Measurements from ENCODE around the gene GPR171. TPM values are rescaled to one million over a fixed set of nuclear protein-coding genes. Genes with fewer than 3 reads are reported as not detected.
"Not testable (repeated sequence)": the region's sequence is repeated elsewhere in the genome, so short reads cannot be mapped to it uniquely, and the experiment has no call there.

Gene GPR171
- total and polyA plus RNA-seq, 2 donors (not counting 3 experiments of a cell fraction or from before 2014, with no cell fraction given) = not detected

DNA sequence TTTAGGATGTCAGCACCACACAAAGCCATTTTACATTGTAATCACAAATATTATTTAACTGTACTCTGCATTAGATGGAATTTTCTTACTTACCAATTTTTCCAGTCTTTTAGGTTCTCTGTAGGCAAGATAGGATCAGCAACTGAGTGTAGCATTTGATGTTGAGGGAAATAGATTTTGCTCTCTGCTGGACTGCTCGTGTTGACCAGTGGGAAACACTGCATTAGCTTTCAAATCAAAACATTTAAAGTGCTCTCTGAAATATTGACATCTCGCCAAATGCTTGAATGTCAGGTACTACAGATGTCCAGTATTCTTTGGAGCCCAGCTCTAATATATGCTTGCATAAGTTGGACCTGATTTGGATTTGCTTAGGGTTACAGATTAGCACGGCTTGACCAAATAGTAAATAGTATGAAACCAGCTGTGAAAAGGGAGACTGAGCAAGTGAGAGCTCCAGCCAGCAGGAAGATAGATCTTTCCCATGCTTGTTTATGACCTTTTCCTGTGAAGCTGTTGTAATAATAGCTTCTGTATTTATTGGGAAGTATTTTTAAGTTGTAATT, 45.8 kb upstream of the GPR171 start:
- Histone ChIP-seq H3K4me1 (ENCODE audit: control insufficient read depth, extremely low read depth, insufficient read depth, low read length) (no peaks in the 10 kb centered on the region), H3K36me3 (ENCODE audit: control insufficient read depth in 2 of 2, extremely low read depth in 1 of 2, insufficient read depth in 2 of 2, low read length in 2 of 2) (no peaks in the 10 kb centered on the region), H3K4me3 (replicated peaks in 1 of 3; ENCODE audit: insufficient read depth in 1 of 3, low read depth in 1 of 3, low read length in 3 of 3) (no peak overlapping the region), H3K9me3 (replicated peaks; ENCODE audit: control insufficient read depth, insufficient read depth, low read length) (no peaks in the 10 kb centered on the region), H4K20me1 (replicated peaks; ENCODE audit: control insufficient read depth, extremely low read depth, insufficient read depth, low read length) (no peaks in the 10 kb centered on the region), H3K4me2 (ENCODE audit: insufficient read depth, low read length) (no peak overlapping the region), H2AFZ (ENCODE audit: low read depth, low read length) (no peak overlapping the region), H3K9ac (replicated peaks; ENCODE audit: extremely low read depth, insufficient read depth, low read length) (no peak overlapping the region), H3K27ac (ENCODE audit: insufficient read depth, low read depth, low read length) (no peak overlapping the region), H3K27me3 (ENCODE audit: control insufficient read depth in 2 of 2, insufficient read depth in 2 of 2, low read length in 2 of 2) (peaks cover 2% of the 10 kb centered on the region in 2 experiments), H3K79me2 (ENCODE audit: control insufficient read depth, insufficient read depth, low read length) (no peaks in the 10 kb centered on the region), H3K9me1 (replicated peaks; ENCODE audit: control insufficient read depth, extremely low read depth, insufficient read depth, low read length) (no peaks in the 10 kb centered on the region)
- DNase-seq (ENCODE audit: low read depth, low spot score) = no peak
- no peak for FAIRE-seq
- TF ChIP-seq MYC (IDR thresholded peaks at IDR 0.05; ENCODE audit: low read depth, low read length) (no peak), GATA2 (IDR thresholded peaks at IDR 0.05; ENCODE audit: insufficient read depth, insufficient read length, low read depth, low read length) (no peak), JUN (IDR thresholded peaks at IDR 0.05; ENCODE audit: borderline replicate concordance, insufficient read depth, insufficient read length, low read depth) (no peak), POLR2AphosphoS5 (IDR thresholded peaks at IDR 0.05; ENCODE audit: insufficient read depth, low read depth, low read length) (no peak), EZH2 (IDR thresholded peaks at IDR 0.05; ENCODE audit: borderline replicate concordance, low read depth, low read length, severe bottlenecking) (no peak), FOS (IDR thresholded peaks at IDR 0.05; ENCODE audit: borderline replicate concordance, insufficient read depth, low read length) (no peak), POLR2A (IDR thresholded peaks at IDR 0.05; ENCODE audit: low read depth, low read length) (no peak)
- TF ChIP-seq, protein P1, sequence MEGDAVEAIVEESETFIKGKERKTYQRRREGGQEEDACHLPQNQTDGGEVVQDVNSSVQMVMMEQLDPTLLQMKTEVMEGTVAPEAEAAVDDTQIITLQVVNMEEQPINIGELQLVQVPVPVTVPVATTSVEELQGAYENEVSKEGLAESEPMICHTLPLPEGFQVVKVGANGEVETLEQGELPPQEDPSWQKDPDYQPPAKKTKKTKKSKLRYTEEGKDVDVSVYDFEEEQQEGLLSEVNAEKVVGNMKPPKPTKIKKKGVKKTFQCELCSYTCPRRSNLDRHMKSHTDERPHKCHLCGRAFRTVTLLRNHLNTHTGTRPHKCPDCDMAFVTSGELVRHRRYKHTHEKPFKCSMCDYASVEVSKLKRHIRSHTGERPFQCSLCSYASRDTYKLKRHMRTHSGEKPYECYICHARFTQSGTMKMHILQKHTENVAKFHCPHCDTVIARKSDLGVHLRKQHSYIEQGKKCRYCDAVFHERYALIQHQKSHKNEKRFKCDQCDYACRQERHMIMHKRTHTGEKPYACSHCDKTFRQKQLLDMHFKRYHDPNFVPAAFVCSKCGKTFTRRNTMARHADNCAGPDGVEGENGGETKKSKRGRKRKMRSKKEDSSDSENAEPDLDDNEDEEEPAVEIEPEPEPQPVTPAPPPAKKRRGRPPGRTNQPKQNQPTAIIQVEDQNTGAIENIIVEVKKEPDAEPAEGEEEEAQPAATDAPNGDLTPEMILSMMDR (IDR thresholded peaks at IDR 0.05; ENCODE audit: extremely low read depth in 1 of 2, insufficient read depth in 1 of 2, low read depth in 1 of 2, low read length in 2 of 2) = no peak
- TF ChIP-seq, protein P2, sequence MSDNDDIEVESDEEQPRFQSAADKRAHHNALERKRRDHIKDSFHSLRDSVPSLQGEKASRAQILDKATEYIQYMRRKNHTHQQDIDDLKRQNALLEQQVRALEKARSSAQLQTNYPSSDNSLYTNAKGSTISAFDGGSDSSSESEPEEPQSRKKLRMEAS (IDR thresholded peaks at IDR 0.05; ENCODE audit: insufficient read depth, insufficient read length) = no peak
- POLR2A ChIA-PET = no interaction called here
- dilution Hi-C loops (cut with MboI; ENCODE audit: extremely low pct_ligation_motif_present, low sequenced_read_pairs) (no loop called here), intact Hi-C loops (cut with micrococcal nuclease) (no loop called here)
- CTCF ChIA-PET = interaction anchor here (1.0 to 1.1 kb wide), 4 partner anchors 13 to 80 kb away, joined by 3 to 6 read pairs (median 3); no protein-coding TSS in a partner anchor
- BruUV-seq (replicated peaks) = no TSS peak

DNA sequence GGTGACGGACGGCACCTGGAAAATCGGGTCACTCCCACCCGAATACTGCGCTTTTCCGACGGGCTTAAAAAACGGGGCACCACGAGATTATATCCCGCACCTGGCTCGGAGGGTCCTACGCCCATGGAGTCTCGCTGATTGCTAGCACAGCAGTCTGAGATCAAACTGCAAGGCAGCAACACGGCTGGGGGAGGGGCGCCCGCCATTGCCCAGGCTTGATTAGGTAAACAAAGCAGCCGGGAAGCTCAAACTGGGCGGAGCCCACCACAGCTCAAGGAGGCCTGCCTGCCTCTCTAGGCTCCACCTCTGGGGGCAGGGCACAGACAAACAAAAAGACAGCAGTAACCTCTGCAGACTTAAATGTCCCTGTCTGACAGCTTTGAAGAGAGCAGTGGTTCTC, 39.0 kb upstream of the GPR171 start:
- not testable (repeated sequence) for H3K4me1 ChIP-seq (ENCODE audit: control insufficient read depth, extremely low read depth, insufficient read depth, low read length)

More for the DNA sequence above, 39.0 kb upstream of the GPR171 start:
- dilution Hi-C loops (cut with MboI; ENCODE audit: extremely low pct_ligation_motif_present, low sequenced_read_pairs); CTCF ChIA-PET; H3K9me1 ChIP-seq (replicated peaks; ENCODE audit: control insufficient read depth, extremely low read depth, insufficient read depth, low read length); intact Hi-C loops (cut with micrococcal nuclease); BruUV-seq (replicated peaks); H3K9ac ChIP-seq (replicated peaks; ENCODE audit: extremely low read depth, insufficient read depth, low read length); FAIRE-seq; H3K27ac ChIP-seq (ENCODE audit: insufficient read depth, low read depth, low read length); POLR2A ChIA-PET; DNase-seq (ENCODE audit: low read depth, low spot score); H2AFZ ChIP-seq (ENCODE audit: low read depth, low read length); H3K4me2 ChIP-seq (ENCODE audit: insufficient read depth, low read length); H4K20me1 ChIP-seq (replicated peaks; ENCODE audit: control insufficient read depth, extremely low read depth, insufficient read depth, low read length); H3K4me3 ChIP-seq (replicated peaks in 1 of 3; ENCODE audit: insufficient read depth in 1 of 3, low read depth in 1 of 3, low read length in 3 of 3); H3K27me3 ChIP-seq (ENCODE audit: control insufficient read depth in 2 of 2, insufficient read depth in 2 of 2, low read length in 2 of 2); H3K36me3 ChIP-seq (ENCODE audit: control insufficient read depth in 2 of 2, extremely low read depth in 1 of 2, insufficient read depth in 2 of 2, low read length in 2 of 2); H3K79me2 ChIP-seq (ENCODE audit: control insufficient read depth, insufficient read depth, low read length); H3K9me3 ChIP-seq (replicated peaks; ENCODE audit: control insufficient read depth, insufficient read depth, low read length): not testable (repeated sequence)
